Measurements from ENCODE around the gene CERS1. TPM values are rescaled to one million over a fixed set of nuclear protein-coding genes. Genes with fewer than 3 reads are reported as not detected.

CERS1 gene
- total RNA-seq, 4 donors from 2014 or later = not detected

DNA sequence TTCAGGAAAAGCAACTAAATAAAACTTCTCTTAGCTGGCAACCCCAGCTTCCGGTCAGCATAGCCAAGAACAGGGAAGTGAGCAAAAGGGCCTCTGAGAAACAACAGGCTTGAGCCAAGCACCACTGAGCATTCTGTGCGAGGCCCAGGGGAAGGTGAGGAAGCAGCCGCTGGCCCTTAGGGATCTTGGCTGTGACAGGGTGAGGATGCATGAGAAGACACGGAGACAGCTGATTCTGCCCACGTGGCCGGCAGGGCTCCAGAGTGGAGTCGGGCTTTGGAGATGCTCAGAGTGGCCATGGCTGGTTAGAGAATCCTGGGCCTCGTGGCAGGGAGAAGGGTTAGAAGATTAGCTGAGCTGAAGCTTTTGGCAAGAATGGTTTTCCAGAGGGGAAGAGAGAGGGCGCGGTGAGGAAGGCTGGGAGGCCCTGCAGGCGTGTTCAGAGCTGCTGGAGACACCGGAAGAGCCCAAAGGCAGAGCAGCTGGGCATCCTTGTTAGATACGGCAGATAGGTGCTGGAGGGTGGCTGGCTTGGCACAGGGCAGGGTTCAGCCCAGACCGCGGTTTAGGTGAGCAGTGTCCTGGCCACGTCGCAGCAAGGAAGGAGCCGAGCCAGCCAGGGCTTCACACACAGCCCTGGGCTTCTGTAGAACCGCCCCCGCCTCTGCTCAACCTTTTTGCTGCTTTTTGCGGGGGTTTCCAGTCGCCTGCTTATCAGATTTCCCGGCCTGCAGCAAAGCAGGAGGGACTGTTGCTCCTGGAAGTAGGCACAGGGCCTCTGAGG, 46.9 kb downstream of the CERS1 start:
- Histone ChIP-seq H3K27ac (peak overlapping the region; percentile 46 to 68 (median 64)), H3K4me3 (no peak overlapping the region), H3K36me3 (peaks cover 0 to 56% (median 0%) of the 10 kb centered on the region in 3 donors), H3K4me1 (peaks cover 0 to 39% (median 21%) of the 10 kb centered on the region in 4 donors), H3K27me3 (no peaks in the 10 kb centered on the region), H3K9me3 (no peaks in the 10 kb centered on the region)
- TF ChIP-seq POLR2A (IDR thresholded peaks at IDR 0.05) (no peak), CTCF (IDR thresholded peaks at IDR 0.05) (no peak)
- peak in 2 of 3 donors; percentile 57 to 71 for DNase-seq

DNA sequence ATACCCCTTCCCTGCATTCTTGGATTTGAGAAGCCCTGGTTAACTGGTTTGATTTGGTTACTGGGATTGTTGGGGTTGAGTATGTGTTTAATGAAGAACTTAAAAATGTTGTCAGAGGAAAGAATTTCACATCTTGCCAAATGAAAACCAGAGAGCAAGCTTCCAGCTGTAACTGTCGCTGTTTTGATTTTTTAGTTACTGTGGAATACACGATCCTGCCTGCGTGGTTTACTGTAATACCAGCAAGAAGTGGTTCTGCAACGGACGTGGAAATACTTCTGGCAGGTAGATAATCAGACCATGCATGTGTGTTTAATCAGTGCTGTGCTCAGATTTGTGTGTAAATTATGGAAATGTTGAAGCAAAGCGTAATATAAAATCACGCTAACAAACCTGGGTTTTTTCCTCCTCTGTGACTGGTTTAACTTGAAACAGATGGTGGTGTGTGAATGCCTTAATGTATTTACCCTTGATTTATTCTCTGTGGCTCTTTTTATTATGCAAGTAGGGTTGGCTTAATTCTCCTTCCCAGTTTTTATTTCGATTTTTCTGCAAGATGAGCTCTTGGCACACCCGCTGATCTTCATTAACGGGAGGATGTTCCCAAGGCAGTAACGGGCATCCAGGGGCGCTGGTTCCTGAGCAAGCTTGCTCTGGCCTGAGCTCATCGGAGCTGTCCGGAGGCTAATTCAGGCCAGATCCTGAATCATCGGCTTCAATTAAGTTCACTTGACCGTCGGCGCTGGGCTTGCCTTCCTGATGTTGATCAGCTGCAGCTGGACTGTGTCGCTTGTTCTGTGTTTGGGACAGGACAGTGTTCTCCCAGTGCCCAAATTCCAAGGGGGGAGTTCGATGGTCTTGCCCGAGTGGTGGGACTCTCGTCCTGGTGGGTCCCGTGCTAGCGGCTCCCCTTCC, 48.2 kb downstream of the CERS1 start:
- Histone ChIP-seq H3K27me3 (no peaks in the 10 kb centered on the region), H3K4me1 (peaks cover 0 to 44% (median 24%) of the 10 kb centered on the region in 4 donors), H3K27ac (peak overlapping the region; percentile 17 to 64 (median 54)), H3K9me3 (no peaks in the 10 kb centered on the region), H3K4me3 (no peak overlapping the region), H3K36me3 (peaks cover 0 to 43% (median 0%) of the 10 kb centered on the region in 3 donors)
- DNase-seq = no peak
- TF ChIP-seq CTCF (IDR thresholded peaks at IDR 0.05) = no peak
- no peak for TF ChIP-seq POLR2A (IDR thresholded peaks at IDR 0.05)

DNA sequence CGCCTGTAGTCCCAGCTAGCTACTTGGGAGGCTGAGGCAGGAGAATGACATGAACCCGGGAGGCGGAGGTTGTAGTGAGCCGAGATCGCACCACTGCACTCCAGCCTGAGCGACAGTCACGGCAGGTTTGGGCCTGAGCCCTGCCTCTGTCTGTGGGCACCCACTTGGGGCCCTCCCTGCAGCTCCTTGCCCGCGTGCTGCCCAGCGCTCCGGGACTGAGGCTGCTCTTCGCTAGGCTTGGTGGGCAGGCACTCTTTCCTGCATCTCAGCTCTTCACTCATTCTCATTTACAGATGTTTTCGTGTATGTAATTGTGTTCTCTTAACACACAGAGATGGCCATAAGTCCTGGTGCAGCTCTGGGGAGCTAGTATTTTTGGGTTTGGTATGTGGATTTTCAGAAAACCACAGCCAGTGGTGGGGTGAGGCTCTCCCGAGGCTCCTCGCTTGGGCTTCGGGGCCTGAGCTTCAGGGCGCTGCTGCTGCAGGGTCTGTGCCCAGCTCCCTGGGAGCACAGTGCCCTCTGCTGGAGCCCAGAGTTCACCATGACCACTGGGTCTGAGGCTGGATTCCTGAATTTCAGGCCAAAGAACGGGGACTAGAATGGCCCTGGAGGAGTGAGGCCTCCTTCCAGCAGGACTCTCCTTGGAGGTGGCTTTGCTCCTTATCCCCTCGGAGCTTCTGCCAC, 49.0 kb downstream of the CERS1 start:
- H3K4me3 ChIP-seq = no peak overlapping the region
- H3K36me3 ChIP-seq = peaks cover 0 to 35% (median 0%) of the 10 kb centered on the region in 3 donors
- peaks cover 0 to 46% (median 24%) of the 10 kb centered on the region in 4 donors for H3K4me1 ChIP-seq
- H3K9me3 ChIP-seq = no peaks in the 10 kb centered on the region
- DNase-seq = peak; percentile 66 to 85 (median 78)
- H3K27me3 ChIP-seq = no peaks in the 10 kb centered on the region
- H3K27ac ChIP-seq = peak overlapping the region in 2 of 4 donors; percentile 7 to 64
- TF ChIP-seq POLR2A (IDR thresholded peaks at IDR 0.05) (no peak), CTCF (IDR thresholded peaks at IDR 0.05) (peak; percentile 58 to 85 (median 75))

- TF ChIP-seq POLR2A (IDR thresholded peaks at IDR 0.05) (no peak), CTCF (IDR thresholded peaks at IDR 0.05) (no peak)
- peaks cover 0 to 26% (median 0%) of the 10 kb centered on the region in 3 donors for H3K36me3 ChIP-seq
- no peak overlapping the region for H3K27ac ChIP-seq
- DNase-seq = no peak
- no peaks in the 10 kb centered on the region for H3K27me3 ChIP-seq
- no peak overlapping the region for H3K4me3 ChIP-seq
- peaks cover 0 to 48% (median 24%) of the 10 kb centered on the region in 4 donors for H3K4me1 ChIP-seq
- no peaks in the 10 kb centered on the region for H3K9me3 ChIP-seq
These were observed 50.0 kb downstream of the CERS1 start for GRCh38 chr19:18845961-18846360.

- Histone ChIP-seq H3K27ac (no peak overlapping the region), H3K4me3 (no peak overlapping the region), H3K36me3 (peaks cover 0 to 15% (median 0%) of the 10 kb centered on the region in 3 donors), H3K9me3 (no peaks in the 10 kb centered on the region), H3K27me3 (no peaks in the 10 kb centered on the region), H3K4me1 (peaks cover under 1 to 52% (median 25%) of the 10 kb centered on the region in 4 donors)
- DNase-seq = no peak
- TF ChIP-seq CTCF (IDR thresholded peaks at IDR 0.05) (no peak), POLR2A (IDR thresholded peaks at IDR 0.05) (no peak)
These were observed 51.1 kb downstream of the CERS1 start for GRCh38 chr19:18844806-18845329.
